PC-9 (cell line): ENCODE data around the gene SPEG. TPM values are rescaled to one million over a fixed set of nuclear protein-coding genes. Genes with fewer than 3 reads are reported as not detected.

Experiments
- BruUV-seq: library from RNA; stranded (reverse); fragments of 400-500 nt; replicated peaks from 2 replicates; lab custom pipeline; 2021; lab: Mats Ljungman, UMichigan
- CTCF ChIA-PET: fragments of 300-600 bp; sonication (Branson Sonifier 250); formaldehyde crosslinking; loops from one replicate; lab custom pipeline; 2022; ENCODE audit warnings: antibody characterized with exemption; lab: Charles Lee
- POLR2A ChIA-PET: fragments of 300-600 bp; sonication (Branson Sonifier 250); formaldehyde crosslinking; loops from one replicate; lab custom pipeline; 2022; ENCODE audit warnings: antibody characterized with exemption; ENCODE audit not compliant: unreplicated experiment; lab: Charles Lee
- DNase-seq, 2 experiments: peaks; one replicate each; pipeline versions ENCODE4 v3.0.0 to v3.0.0-alpha.2; 2015 to 2022; ENCODE audit warnings: mixed read lengths in 1 of 2
- H2AFZ ChIP-seq: fragments of 200-600 bp; sonication (generic); 2 replicates; pipeline ENCODE4 v1.8.1; 2017; ENCODE audit warnings: antibody characterized with exemption
- H3F3A ChIP-seq: fragments of 200-600 bp; sonication (generic); 2 replicates; pipeline ENCODE4 v1.8.1; 2017; ENCODE audit warnings: antibody characterized with exemption, mild to moderate bottlenecking, low read depth; ENCODE audit not compliant: insufficient read depth
- H3K27ac ChIP-seq: fragments of 200-600 bp; sonication (generic); 2 replicates; pipeline ENCODE4 v1.6.1; 2016; ENCODE audit warnings: mixed run types
- H3K27me3 ChIP-seq: fragments of 200-600 bp; sonication (generic); 2 replicates; pipeline ENCODE4 v1.6.1; 2016; ENCODE audit warnings: low read depth, mixed run types; ENCODE audit not compliant: insufficient read depth
- H3K36me3 ChIP-seq: fragments of 200-600 bp; sonication (generic); 2 replicates; pipeline ENCODE4 v1.6.1; 2016; ENCODE audit warnings: low read depth, mixed run types
- H3K4me1 ChIP-seq: fragments of 200-600 bp; sonication (generic); replicated peaks from 2 replicates; pipeline ENCODE4 v1.6.1; 2016; ENCODE audit warnings: mixed run types; ENCODE audit not compliant: insufficient read depth
- H3K4me2 ChIP-seq: fragments of 200-600 bp; sonication (generic); 2 replicates; pipeline ENCODE4 v1.6.1; 2017; ENCODE audit warnings: mixed run types
- H3K4me3 ChIP-seq: fragments of 200-600 bp; sonication (generic); 2 replicates; pipeline ENCODE4 v1.6.1; 2016; ENCODE audit warnings: mixed run types
- H3K79me2 ChIP-seq: fragments of 200-600 bp; sonication (generic); 2 replicates; pipeline ENCODE4 v1.6.1; 2017; ENCODE audit warnings: low read depth, mixed run types
- H3K9me2 ChIP-seq: fragments of 200-600 bp; sonication (generic); 2 replicates; pipeline ENCODE4 v1.8.1; 2017; ENCODE audit warnings: mild to moderate bottlenecking; ENCODE audit not compliant: insufficient read depth
- H3K9me3 ChIP-seq: fragments of 200-600 bp; sonication (generic); 2 replicates; pipeline ENCODE4 v1.8.1; 2016; ENCODE audit warnings: low read depth; ENCODE audit not compliant: insufficient read depth
- H4K20me1 ChIP-seq: fragments of 200-600 bp; sonication (generic); 2 replicates; pipeline ENCODE4 v1.8.1; 2017; ENCODE audit not compliant: insufficient read depth
- CTCF ChIP-seq: fragments of 200-600 bp; sonication (generic); conservative IDR thresholded peaks from 2 replicates; pipeline ENCODE4 v1.6.1; 2017; ENCODE audit warnings: mixed run types, antibody characterized with exemption, mild to moderate bottlenecking, moderate library complexity
- EZH2 ChIP-seq: fragments of 200-600 bp; sonication (generic); IDR thresholded peaks from 2 replicates; pipeline ENCODE4 v1.8.0; 2017; ENCODE audit warnings: antibody characterized with exemption, low read depth
- intact Hi-C: fragments of 100-400 bp; cut with micrococcal nuclease; formaldehyde crosslinking; loops from one replicate; pipeline ENCODE4 v1.10.0; 2022; ENCODE audit not compliant: unreplicated experiment
- total RNA-seq: library from RNA; stranded (reverse); gene quantifications from 2 replicates; pipeline ENCODE4 v1.2.3, GENCODE V29; 2021

SPEG gene
- total RNA-seq, 1 experiment from 2014 or later = 46.8 TPM

- TF ChIP-seq EZH2 (no peak), CTCF (no peak)
- H3K27me3 ChIP-seq = no peaks in the 10 kb centered on the region
- H3K79me2 ChIP-seq = no peaks in the 10 kb centered on the region
- H3K9me3 ChIP-seq = no peaks in the 10 kb centered on the region; the same call in 1 of the 2 replicates
- H3F3A ChIP-seq = peaks cover 21% of the 10 kb centered on the region; the same call in 1 of the 2 replicates
- no TSS peak for BruUV-seq
- no peaks in the 10 kb centered on the region for H3K9me2 ChIP-seq
- no peak overlapping the region for H3K4me3 ChIP-seq
- H3K27ac ChIP-seq = no peak overlapping the region
- POLR2A ChIA-PET = no interaction called here
- no peaks in the 10 kb centered on the region for H3K36me3 ChIP-seq
- CTCF ChIA-PET = no interaction called here
- no peaks in the 10 kb centered on the region for H4K20me1 ChIP-seq
- no peak overlapping the region for H3K4me2 ChIP-seq
- no peak overlapping the region for H2AFZ ChIP-seq
- intact Hi-C loops = no loop called here
- no peak for DNase-seq
- H3K4me1 ChIP-seq = peaks cover 27% of the 10 kb centered on the region
Measured at GRCh38 chr2:219395609-219396008, 39.0 kb upstream of the SPEG start.

- Histone ChIP-seq H3K4me1 (peaks cover 29% of the 10 kb centered on the region), H3K4me2 (no peak overlapping the region), H3K9me3 (no peaks in the 10 kb centered on the region; the same call in 1 of the 2 replicates), H3K27me3 (no peaks in the 10 kb centered on the region), H3K79me2 (no peaks in the 10 kb centered on the region), H3K9me2 (no peaks in the 10 kb centered on the region), H4K20me1 (no peaks in the 10 kb centered on the region), H3K27ac (no peak overlapping the region), H2AFZ (no peak overlapping the region), H3K4me3 (no peak overlapping the region), H3K36me3 (no peaks in the 10 kb centered on the region), H3F3A (peaks cover 21% of the 10 kb centered on the region; the same call in 1 of the 2 replicates)
- no peak for TF ChIP-seq EZH2
- no peak for TF ChIP-seq CTCF
- no TSS peak for BruUV-seq
- intact Hi-C loops = no loop called here
- CTCF ChIA-PET = interaction anchor here (0.6 kb wide), 1 partner anchor 28 kb away, joined by 7 read pairs; no protein-coding TSS in a partner anchor
- POLR2A ChIA-PET = no interaction called here
- no peak for DNase-seq
Measured at GRCh38 chr2:219396863-219397457, 37.7 kb upstream of the SPEG start.

GRCh38 chr2:219398721-219399363 lies 35.8 kb upstream of the SPEG start:
- Histone ChIP-seq H3K36me3 (no peaks in the 10 kb centered on the region), H3K4me3 (peak overlapping the region; percentile 34; the same call in 1 of the 2 replicates), H3K27ac (peak overlapping the region; percentile 27; the same call in 1 of the 2 replicates), H3K9me3 (no peaks in the 10 kb centered on the region; the same call in 1 of the 2 replicates), H3K79me2 (no peaks in the 10 kb centered on the region), H4K20me1 (no peaks in the 10 kb centered on the region), H3K9me2 (no peaks in the 10 kb centered on the region), H3K4me2 (peak overlapping the region; percentile 64), H3K4me1 (peaks cover 29% of the 10 kb centered on the region), H3K27me3 (no peaks in the 10 kb centered on the region), H3F3A (peaks cover 21% of the 10 kb centered on the region; the same call in 1 of the 2 replicates), H2AFZ (no peak overlapping the region)
- ChIA-PET CTCF (no interaction called here), POLR2A (interaction anchor here (0.6 to 0.7 kb wide), 2 partner anchors 154 to 1391 kb away, joined by 5 to 8 read pairs; no protein-coding TSS in a partner anchor)
- TF ChIP-seq CTCF (no peak), EZH2 (no peak)
- BruUV-seq = no TSS peak
- DNase-seq = peak in 1 of 2 experiments; percentile 78
- intact Hi-C loops = no loop called here
